BJ (cell line): ENCODE results near the gene VAMP1. TPM values are rescaled to one million over a fixed set of nuclear protein-coding genes. Genes with fewer than 3 reads are reported as not detected.
"Not testable (repeated sequence)": the region's sequence is repeated elsewhere in the genome, so short reads cannot be mapped to it uniquely, and the experiment has no call there.

Experiments used
- CTCF ChIA-PET: fragments of 350-600 bp; formaldehyde crosslinking; extraction: SDS; loops from one replicate; lab custom pipeline; 2021; ENCODE audit warnings: antibody characterized with exemption, inconsistent platforms; lab: Yijun Ruan, JAX
- POLR2A ChIA-PET: fragments of 300-600 bp; sonication (Branson Sonifier 250); formaldehyde crosslinking; extraction: SDS; loops from one replicate; lab custom pipeline; 2021; ENCODE audit warnings: antibody characterized with exemption; lab: Charles Lee
- DNase-seq: peaks from one replicate; pipeline ENCODE4 v3.0.0-alpha.2; 2011; ENCODE audit warnings: low read depth
- H3K27me3 ChIP-seq: 2 replicates; pipeline ENCODE4 v1.6.0; 2011; ENCODE audit warnings: low read length; ENCODE audit not compliant: control insufficient read depth, insufficient read depth
- H3K36me3 ChIP-seq: 2 replicates; pipeline ENCODE4 v1.5.1; 2011; ENCODE audit warnings: low read length; ENCODE audit not compliant: control insufficient read depth, insufficient read depth
- H3K4me3 ChIP-seq: 2 replicates; pipeline ENCODE4 v1.5.1; 2011; ENCODE audit warnings: low read depth, mild to moderate bottlenecking, control low read depth, low read length
- polyA plus RNA-seq: library from polyadenylated mRNA; depleted of rRNA; stranded (reverse); fragments of >200 nt; gene quantifications from 2 replicates; pipeline ENCODE4 v1.2.3, GENCODE V29; 2011
- TF ChIP-seq, protein P1 (sequence below): IDR thresholded peaks from 2 replicates; pipeline ENCODE4 v1.5.1; 2011; ENCODE audit warnings: low read depth, mild to moderate bottlenecking, control low read depth, inconsistent platforms, low read length, moderate library complexity; ENCODE audit not compliant: insufficient read depth

The VAMP1 gene
- polyA plus RNA-seq, 1 experiment: 23.3 TPM

DNA sequence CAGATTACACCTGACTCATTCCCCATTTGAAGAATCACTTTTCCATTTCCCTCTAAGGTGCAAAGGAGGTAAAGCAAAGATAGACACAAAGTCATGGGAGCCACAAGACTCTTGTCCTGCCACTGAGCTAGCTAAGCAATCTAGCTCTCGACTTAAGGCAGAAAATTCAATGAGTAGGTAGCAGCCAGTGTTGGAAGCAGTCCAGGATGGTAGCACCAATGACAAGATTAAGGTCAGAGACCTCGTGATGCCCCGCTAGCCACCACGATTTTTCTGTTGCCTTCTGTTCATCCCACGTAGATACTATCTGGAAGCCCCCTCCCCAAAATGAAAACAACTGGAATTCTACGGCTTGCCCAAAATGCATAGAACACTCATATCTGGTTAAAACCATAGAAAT is 1.4 kb downstream of the VAMP1 start:
- no peak for DNase-seq
- H3K36me3 ChIP-seq: peaks cover 9% of the 10 kb centered on the region
- POLR2A ChIA-PET: no interaction called here
- H3K4me3 ChIP-seq: peak overlapping the region; percentile 1; the same call in 1 of the 2 replicates
- TF ChIP-seq, protein P1, sequence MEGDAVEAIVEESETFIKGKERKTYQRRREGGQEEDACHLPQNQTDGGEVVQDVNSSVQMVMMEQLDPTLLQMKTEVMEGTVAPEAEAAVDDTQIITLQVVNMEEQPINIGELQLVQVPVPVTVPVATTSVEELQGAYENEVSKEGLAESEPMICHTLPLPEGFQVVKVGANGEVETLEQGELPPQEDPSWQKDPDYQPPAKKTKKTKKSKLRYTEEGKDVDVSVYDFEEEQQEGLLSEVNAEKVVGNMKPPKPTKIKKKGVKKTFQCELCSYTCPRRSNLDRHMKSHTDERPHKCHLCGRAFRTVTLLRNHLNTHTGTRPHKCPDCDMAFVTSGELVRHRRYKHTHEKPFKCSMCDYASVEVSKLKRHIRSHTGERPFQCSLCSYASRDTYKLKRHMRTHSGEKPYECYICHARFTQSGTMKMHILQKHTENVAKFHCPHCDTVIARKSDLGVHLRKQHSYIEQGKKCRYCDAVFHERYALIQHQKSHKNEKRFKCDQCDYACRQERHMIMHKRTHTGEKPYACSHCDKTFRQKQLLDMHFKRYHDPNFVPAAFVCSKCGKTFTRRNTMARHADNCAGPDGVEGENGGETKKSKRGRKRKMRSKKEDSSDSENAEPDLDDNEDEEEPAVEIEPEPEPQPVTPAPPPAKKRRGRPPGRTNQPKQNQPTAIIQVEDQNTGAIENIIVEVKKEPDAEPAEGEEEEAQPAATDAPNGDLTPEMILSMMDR: no peak
- H3K27me3 ChIP-seq: no peaks in the 10 kb centered on the region
- CTCF ChIA-PET: interaction anchor here (1.1 to 2.8 kb wide), 5 partner anchors 9 to 146 kb away, joined by 3 to 17 read pairs (median 4); no protein-coding TSS in a partner anchor

DNA sequence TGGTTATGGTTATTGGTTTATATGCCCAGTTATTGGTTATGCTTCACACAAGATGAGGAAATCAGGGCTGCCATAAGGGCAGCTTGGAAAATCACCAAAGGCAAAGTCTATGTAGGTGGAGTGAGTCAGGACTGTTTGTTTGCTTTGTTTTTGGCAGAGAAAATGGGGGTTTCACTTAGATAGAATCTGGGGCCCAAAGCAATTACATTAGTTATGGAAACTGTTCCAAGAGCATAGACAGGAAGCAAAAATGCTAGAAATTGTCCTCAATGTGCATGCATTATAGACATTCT is 2.2 kb downstream of the VAMP1 start:
- Histone ChIP-seq H3K4me3 (no peak overlapping the region), H3K36me3 (peaks cover 12% of the 10 kb centered on the region), H3K27me3 (no peaks in the 10 kb centered on the region)
- TF ChIP-seq, protein P1: no peak
- DNase-seq: no peak
- ChIA-PET CTCF (interaction anchor here (0.6 to 1.4 kb wide), 4 partner anchors 8 to 145 kb away, joined by 3 to 4 read pairs (median 3); no protein-coding TSS in a partner anchor), POLR2A (interaction anchor here (0.7 kb wide), 1 partner anchor 132 kb away, joined by 3 read pairs; no protein-coding TSS in a partner anchor)

DNA sequence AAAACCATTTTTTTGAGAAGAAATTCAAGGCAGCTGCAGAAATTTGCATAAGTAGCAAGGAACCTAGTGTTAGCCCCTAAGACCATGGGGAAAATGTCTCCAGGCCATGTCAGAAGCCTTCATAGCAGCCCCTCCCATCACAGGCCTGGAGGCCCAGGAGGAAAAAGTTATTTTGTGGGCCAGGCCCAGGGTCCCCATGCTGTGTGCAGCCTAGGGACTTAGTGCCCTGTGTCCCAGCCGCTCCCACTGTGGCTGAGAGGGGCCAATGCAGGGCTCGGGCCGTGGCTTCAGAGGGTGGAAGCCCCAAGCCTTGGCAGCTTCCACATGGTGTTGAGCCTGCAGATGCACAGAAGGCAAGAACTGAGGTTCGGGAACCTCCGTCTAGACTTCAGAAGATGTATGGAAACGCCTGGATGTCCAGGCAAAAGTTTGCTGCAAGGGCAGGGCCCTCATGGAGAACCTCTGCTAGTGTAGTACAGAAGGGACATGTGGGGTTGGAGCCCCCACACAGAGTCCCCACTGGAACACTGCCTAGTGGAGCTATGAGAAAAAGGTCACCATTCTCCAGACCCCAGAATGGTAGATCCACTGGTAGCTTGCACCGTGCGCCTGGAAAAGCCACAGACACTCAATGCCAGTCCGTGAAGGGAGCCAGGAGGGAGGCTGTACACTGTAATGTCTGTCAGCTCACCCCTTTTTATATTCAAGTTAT is 2.8 kb downstream of the VAMP1 start:
- ChIA-PET CTCF (interaction anchor here (1.1 to 1.4 kb wide), 3 partner anchors 7 to 145 kb away, joined by 3 to 4 read pairs (median 3); no protein-coding TSS in a partner anchor), POLR2A (interaction anchor here (0.7 kb wide), 1 partner anchor 132 kb away, joined by 3 read pairs; no protein-coding TSS in a partner anchor)
- DNase-seq, H3K4me3 ChIP-seq, H3K27me3 ChIP-seq: not testable (repeated sequence)
- peaks cover 16% of the 10 kb centered on the region for H3K36me3 ChIP-seq

DNA sequence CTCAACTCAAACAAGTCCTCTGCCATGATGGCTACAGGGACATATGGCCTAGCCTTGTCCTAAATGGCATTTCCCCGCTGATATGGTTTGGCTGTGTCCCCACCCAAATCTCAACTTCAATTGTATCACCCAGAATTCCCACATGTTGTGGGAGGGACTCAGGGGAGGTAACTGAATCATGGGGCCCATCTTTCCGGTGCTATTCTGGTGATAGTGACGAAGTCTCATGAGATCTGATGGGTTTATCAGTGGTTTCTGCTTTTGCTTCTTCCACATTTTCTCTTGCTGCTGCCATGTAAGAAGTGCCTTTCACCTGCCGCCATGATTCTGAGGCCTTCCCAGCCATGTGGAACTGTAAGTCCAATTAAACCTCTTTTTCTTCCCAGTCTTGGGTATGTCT is 3.7 kb downstream of the VAMP1 start:
- H3K27me3 ChIP-seq, H3K4me3 ChIP-seq, POLR2A ChIA-PET, DNase-seq: not testable (repeated sequence)
- CTCF ChIA-PET: interaction anchor here (1.8 to 2.3 kb wide), 5 partner anchors 10 to 154 kb away, joined by 4 to 62 read pairs (median 16); no protein-coding TSS in a partner anchor
- H3K36me3 ChIP-seq: peaks cover 22% of the 10 kb centered on the region

DNA sequence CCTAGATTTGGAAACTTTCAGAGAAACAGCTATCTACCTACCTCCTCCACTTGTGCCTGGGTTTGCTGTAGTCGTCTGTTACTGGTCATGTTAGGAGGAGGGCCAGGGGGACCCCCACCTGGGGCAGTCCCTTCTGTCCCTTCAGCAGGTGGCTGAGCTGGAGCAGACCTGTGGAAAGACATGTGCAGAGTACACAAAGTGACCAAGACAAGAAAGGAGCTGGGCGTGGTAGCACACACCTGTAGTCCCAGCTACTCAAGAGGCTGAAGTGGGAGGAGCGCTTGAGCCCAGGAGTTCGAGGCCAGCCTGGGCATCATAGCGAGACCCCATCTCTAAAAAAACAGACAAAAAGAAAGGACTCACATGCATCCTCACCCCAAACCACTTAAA is 4.3 kb downstream of the VAMP1 start:
- DNase-seq: no peak
- CTCF ChIA-PET: interaction anchor here (0.7 to 2.3 kb wide), 35 partner anchors 9 to 187 kb away, joined by 3 to 62 read pairs (median 5); partner anchors contain the start of genes CD27 and TAPBPL
- H3K27me3 ChIP-seq: no peaks in the 10 kb centered on the region
- no peak overlapping the region for H3K4me3 ChIP-seq
- TF ChIP-seq, protein P1: no peak
- POLR2A ChIA-PET: no interaction called here
- H3K36me3 ChIP-seq: peaks cover 27% of the 10 kb centered on the region

DNA sequence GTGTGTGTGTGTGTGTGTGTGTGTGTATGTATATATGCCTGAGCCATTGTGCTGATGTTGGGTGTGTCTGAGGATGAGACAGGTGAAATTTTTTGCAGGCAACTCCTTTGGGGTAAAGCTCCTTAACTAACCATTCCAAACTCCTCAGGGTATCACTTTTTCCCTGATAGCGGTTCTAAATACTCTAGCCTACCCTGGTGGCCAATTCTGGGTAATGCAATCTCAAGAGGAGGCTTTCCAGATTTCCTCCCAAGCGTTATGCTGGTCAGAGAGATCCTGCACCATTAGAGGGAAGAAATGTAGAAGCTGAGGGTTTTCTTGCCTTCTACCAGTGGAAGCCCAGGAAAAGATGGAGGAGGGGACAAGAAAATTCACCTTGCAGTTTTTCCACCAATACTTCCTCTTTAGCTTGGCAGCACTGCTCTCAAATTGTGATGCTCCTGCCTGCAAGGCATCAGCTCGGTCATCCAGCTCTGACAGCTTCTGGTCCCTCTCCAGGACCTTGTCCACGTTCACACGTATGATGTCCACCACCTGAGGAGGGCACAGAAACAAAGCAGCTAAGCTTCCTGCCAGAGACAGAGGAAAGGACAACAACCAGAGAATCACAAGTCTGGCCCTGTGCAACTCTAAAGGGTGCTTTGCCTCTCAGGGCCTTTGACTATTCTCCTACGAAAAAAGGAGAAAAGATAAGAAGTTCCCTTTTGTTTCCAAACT is 4.9 kb downstream of the VAMP1 start:
- H3K36me3 ChIP-seq: peaks cover 33% of the 10 kb centered on the region
- no peaks in the 10 kb centered on the region for H3K27me3 ChIP-seq
- ChIA-PET POLR2A (interaction anchor here (0.7 to 1.0 kb wide), 2 partner anchors 81 to 143 kb away, joined by 7 to 8 read pairs; partner anchors contain the start of gene LTBR), CTCF (interaction anchor here (0.6 to 2.3 kb wide), 51 partner anchors 9 to 477 kb away, joined by 3 to 62 read pairs (median 4); partner anchors contain the start of genes CD27, MRPL51 and TAPBPL)
- DNase-seq: no peak
- H3K4me3 ChIP-seq: no peak overlapping the region
- TF ChIP-seq, protein P1: peak; percentile 94
